Measurements from ENCODE around the gene TSHZ2. TPM values are rescaled to one million over a fixed set of nuclear protein-coding genes. Genes with fewer than 3 reads are reported as not detected.

TSHZ2 gene
- total RNA-seq, 1 donor from 2014 or later, result 1.6 TPM

DNA sequence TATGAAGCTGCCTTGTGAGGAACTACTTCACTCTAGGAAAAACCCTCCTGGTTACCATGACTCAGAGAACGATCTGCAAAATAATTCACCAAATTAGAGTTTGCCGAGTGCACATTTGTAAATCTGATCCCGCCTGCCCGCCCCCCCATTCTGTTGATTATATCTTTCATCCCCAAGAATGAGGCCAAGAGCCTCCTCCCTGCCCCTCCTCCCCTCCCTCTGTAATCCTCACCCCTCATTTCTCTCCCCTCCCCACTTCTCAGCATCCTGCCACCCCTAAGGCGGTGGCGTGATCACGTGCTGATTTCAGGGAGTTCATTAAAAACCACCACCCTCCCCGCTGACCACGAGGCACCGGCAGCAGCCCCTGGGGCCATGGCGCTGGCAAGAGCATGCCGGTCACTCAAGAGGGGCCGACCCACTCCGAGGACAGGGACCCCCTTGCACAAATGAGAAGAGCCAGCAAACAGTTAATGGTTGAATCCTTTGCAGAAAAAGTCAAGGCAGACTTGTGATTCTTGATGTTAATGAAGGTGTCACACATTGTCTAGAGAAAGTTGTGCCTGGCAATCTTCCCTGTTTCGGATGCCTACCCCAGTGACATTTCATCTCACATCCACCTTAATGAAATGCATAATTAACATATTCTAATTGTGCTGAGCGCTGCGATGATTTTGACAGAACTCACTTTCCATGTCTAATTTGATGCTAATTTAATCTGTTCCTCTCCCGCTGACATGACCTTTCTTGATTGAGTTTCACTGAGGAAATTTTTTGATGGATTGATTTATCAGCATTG lies 373.6 kb downstream of the TSHZ2 start:
- no peak for FAIRE-seq
- H3K4me3 ChIP-seq (ENCODE audit: low read depth, low read length), result no peak overlapping the region
- DNase-seq (ENCODE audit: low read depth), result no peak
- TF ChIP-seq, protein P1, sequence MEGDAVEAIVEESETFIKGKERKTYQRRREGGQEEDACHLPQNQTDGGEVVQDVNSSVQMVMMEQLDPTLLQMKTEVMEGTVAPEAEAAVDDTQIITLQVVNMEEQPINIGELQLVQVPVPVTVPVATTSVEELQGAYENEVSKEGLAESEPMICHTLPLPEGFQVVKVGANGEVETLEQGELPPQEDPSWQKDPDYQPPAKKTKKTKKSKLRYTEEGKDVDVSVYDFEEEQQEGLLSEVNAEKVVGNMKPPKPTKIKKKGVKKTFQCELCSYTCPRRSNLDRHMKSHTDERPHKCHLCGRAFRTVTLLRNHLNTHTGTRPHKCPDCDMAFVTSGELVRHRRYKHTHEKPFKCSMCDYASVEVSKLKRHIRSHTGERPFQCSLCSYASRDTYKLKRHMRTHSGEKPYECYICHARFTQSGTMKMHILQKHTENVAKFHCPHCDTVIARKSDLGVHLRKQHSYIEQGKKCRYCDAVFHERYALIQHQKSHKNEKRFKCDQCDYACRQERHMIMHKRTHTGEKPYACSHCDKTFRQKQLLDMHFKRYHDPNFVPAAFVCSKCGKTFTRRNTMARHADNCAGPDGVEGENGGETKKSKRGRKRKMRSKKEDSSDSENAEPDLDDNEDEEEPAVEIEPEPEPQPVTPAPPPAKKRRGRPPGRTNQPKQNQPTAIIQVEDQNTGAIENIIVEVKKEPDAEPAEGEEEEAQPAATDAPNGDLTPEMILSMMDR (IDR thresholded peaks at IDR 0.05; ENCODE audit: insufficient read depth, low read length, severe bottlenecking), result no peak
- H3K27me3 ChIP-seq (ENCODE audit: control insufficient read depth, insufficient read depth, low read length), result no peaks in the 10 kb centered on the region
- H3K36me3 ChIP-seq (ENCODE audit: control insufficient read depth, insufficient read depth, low read length), result no peaks in the 10 kb centered on the region

DNA sequence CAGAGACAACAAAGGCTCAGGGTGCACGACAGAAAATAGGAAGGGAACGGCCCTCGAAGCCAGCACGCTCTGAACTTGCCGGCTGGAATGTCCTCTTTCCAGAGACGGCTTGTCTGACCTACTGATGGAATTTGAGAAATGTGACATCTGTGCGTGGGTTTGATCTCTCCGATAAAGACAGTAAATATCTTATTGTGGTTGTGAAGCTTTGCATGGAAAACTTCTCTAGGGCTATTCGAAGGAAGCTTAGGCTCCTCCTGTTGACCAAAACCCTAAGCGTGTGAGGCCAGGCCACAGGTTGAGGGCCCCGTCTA lies 374.1 kb downstream of the TSHZ2 start:
- TF ChIP-seq, protein P1 (IDR thresholded peaks at IDR 0.05; ENCODE audit: insufficient read depth, low read length, severe bottlenecking), result no peak
- no peaks in the 10 kb centered on the region for H3K27me3 ChIP-seq (ENCODE audit: control insufficient read depth, insufficient read depth, low read length)

DNA sequence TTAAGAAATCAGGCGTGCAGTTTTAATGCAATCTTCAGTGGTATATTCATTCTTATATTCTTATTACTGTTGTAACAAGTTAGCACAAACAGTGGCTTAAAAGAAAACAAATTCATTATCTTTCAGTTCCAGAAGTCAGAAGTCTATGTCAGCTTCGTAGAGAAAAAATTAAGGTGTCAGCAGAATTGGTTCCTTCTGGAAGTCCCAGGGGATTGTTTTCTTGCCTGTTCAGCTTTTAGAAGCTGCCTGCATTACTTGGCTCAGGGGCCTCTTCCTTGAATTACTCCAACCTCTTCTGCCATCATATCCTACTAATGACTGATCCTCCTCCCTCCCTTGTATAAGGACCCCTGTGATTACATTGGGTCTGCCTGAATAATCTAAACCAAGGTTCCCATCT lies 377.6 kb downstream of the TSHZ2 start:
- TF ChIP-seq, protein P1 (IDR thresholded peaks at IDR 0.05; ENCODE audit: insufficient read depth, low read length, severe bottlenecking), result no peak
- no peak for FAIRE-seq
- no peak overlapping the region for H3K4me3 ChIP-seq (ENCODE audit: low read depth, low read length)

More for the DNA sequence above, 374.1 kb downstream of the TSHZ2 start:
- Histone ChIP-seq H3K36me3 (ENCODE audit: control insufficient read depth, insufficient read depth, low read length) (no peaks in the 10 kb centered on the region), H3K4me3 (ENCODE audit: low read depth, low read length) (no peak overlapping the region)
- DNase-seq (ENCODE audit: low read depth) (no peak), FAIRE-seq (no peak)

GRCh38 chr20:53352727-53353440 lies 380.7 kb downstream of the TSHZ2 start:
- H3K36me3 ChIP-seq (ENCODE audit: control insufficient read depth, insufficient read depth, low read length), result no peaks in the 10 kb centered on the region
- H3K27me3 ChIP-seq (ENCODE audit: control insufficient read depth, insufficient read depth, low read length), result no peaks in the 10 kb centered on the region
- FAIRE-seq, result no peak
- DNase-seq (ENCODE audit: low read depth), result no peak
- H3K4me3 ChIP-seq (ENCODE audit: low read depth, low read length), result no peak overlapping the region
- TF ChIP-seq, protein P1 (IDR thresholded peaks at IDR 0.05; ENCODE audit: insufficient read depth, low read length, severe bottlenecking), result no peak

More for the DNA sequence above, 377.6 kb downstream of the TSHZ2 start:
- H3K27me3 ChIP-seq (ENCODE audit: control insufficient read depth, insufficient read depth, low read length), result no peaks in the 10 kb centered on the region
- no peaks in the 10 kb centered on the region for H3K36me3 ChIP-seq (ENCODE audit: control insufficient read depth, insufficient read depth, low read length)
- no peak for DNase-seq (ENCODE audit: low read depth)

GRCh38 chr20:53354314-53354713 lies 382.2 kb downstream of the TSHZ2 start:
- TF ChIP-seq, protein P1 (IDR thresholded peaks at IDR 0.05; ENCODE audit: insufficient read depth, low read length, severe bottlenecking), result no peak
- H3K27me3 ChIP-seq (ENCODE audit: control insufficient read depth, insufficient read depth, low read length), result no peaks in the 10 kb centered on the region
- no peak for FAIRE-seq

More at GRCh38 chr20:53354314-53354713, 382.2 kb downstream of the TSHZ2 start:
- H3K4me3 ChIP-seq (ENCODE audit: low read depth, low read length), result no peak overlapping the region
- no peak for DNase-seq (ENCODE audit: low read depth)
- no peaks in the 10 kb centered on the region for H3K36me3 ChIP-seq (ENCODE audit: control insufficient read depth, insufficient read depth, low read length)
